ENCODE results near the gene PNLIPRP3. TPM values are rescaled to one million over a fixed set of nuclear protein-coding genes. Genes with fewer than 3 reads are reported as not detected.
A peak's percentile ranks its signal among the peaks of the same experiment; 100 is the strongest.

Gene PNLIPRP3
- total RNA-seq, 3 donors from 2014 or later = 0.29 to 2.4 (median 0.66) TPM

DNA sequence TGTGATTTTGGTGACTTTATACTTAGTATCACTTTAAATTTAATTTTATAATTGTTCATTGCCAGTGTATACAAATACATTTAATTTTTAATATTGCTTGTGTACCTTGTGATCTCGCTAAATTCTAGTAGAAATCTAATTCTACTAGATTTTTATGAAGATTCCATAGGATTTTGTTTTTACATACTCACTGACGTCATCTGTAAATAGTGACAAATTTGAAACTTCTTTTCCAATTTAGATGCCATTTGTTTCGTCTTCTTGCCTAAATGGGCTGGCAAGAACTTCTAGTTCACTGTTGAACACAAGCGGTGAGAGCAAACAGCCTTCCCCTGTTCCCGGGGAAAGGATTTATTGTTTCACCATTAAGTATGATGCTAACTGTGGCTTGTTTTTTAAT, 17.3 kb upstream of the PNLIPRP3 start:
- Histone ChIP-seq H3K27ac (no peak overlapping the region), H3K4me3 (no peak overlapping the region), H3K36me3 (no peaks in the 10 kb centered on the region), H3K9me3 (no peaks in the 10 kb centered on the region), H3K27me3 (no peaks in the 10 kb centered on the region), H3K4me1 (no peaks in the 10 kb centered on the region)
- no peak for DNase-seq (ENCODE audit: low spot score in 2 of 2)
- intact Hi-C loops (cut with DNase I; ENCODE audit: low total_unique reads) = no loop called here
- TF ChIP-seq POLR2AphosphoS5 (IDR thresholded peaks at IDR 0.05) (no peak), POLR2A (IDR thresholded peaks at IDR 0.05) (no peak)
- TF ChIP-seq, protein P1, sequence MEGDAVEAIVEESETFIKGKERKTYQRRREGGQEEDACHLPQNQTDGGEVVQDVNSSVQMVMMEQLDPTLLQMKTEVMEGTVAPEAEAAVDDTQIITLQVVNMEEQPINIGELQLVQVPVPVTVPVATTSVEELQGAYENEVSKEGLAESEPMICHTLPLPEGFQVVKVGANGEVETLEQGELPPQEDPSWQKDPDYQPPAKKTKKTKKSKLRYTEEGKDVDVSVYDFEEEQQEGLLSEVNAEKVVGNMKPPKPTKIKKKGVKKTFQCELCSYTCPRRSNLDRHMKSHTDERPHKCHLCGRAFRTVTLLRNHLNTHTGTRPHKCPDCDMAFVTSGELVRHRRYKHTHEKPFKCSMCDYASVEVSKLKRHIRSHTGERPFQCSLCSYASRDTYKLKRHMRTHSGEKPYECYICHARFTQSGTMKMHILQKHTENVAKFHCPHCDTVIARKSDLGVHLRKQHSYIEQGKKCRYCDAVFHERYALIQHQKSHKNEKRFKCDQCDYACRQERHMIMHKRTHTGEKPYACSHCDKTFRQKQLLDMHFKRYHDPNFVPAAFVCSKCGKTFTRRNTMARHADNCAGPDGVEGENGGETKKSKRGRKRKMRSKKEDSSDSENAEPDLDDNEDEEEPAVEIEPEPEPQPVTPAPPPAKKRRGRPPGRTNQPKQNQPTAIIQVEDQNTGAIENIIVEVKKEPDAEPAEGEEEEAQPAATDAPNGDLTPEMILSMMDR (IDR thresholded peaks at IDR 0.05) = no peak

DNA sequence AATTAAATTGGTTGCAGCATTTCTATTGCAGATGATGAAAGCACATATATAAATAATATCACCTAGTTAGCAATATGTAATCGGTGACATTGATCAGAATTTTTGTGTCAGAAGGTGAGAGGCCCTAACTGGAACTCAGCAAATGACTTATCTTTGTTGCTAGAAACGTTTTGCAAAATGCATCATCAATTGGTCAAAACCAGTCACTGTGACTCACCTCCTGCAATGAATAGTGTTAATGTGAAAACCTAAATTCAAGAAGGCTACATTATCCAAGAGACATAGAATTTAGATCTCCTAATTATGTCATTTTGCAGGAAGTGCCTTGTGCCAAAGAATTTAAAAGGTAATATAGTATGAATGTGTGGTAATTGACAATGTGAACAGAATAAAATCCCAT, 9.8 kb upstream of the PNLIPRP3 start:
- intact Hi-C loops (cut with DNase I; ENCODE audit: low total_unique reads) = no loop called here
- DNase-seq (ENCODE audit: low spot score in 2 of 2) = no peak

DNA sequence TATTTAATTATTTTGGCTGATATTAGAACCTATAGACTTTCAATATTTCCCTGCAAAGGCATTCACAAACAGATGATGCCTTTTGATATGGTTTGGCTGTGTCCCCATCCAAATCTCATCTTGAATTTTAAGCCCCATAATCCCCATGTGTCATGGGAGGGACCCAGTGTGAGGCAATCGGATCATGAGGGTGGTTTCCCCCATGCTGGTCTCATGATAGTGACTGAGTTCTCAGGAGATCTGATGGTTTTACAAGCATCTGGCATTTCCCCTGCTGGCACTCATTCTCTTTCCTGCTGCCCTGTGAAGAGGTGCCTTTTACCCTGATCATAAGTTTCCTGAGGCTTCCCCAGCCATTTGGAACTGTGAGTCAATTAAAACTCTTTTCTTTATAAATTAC, 9.3 kb upstream of the PNLIPRP3 start:
- Histone ChIP-seq H3K36me3 (no peaks in the 10 kb centered on the region), H3K4me3 (no peak overlapping the region), H3K4me1 (no peaks in the 10 kb centered on the region), H3K27me3 (no peaks in the 10 kb centered on the region), H3K27ac (no peak overlapping the region), H3K9me3 (no peaks in the 10 kb centered on the region)
- TF ChIP-seq POLR2AphosphoS5 (IDR thresholded peaks at IDR 0.05) = no peak
- TF ChIP-seq POLR2A (IDR thresholded peaks at IDR 0.05) = no peak
- TF ChIP-seq, protein P1 (IDR thresholded peaks at IDR 0.05) = no peak
- no peak for DNase-seq (ENCODE audit: low spot score in 2 of 2)
- intact Hi-C loops (cut with DNase I; ENCODE audit: low total_unique reads) = no loop called here

More for the DNA sequence above, 9.8 kb upstream of the PNLIPRP3 start:
- no peak for TF ChIP-seq POLR2AphosphoS5 (IDR thresholded peaks at IDR 0.05)
- TF ChIP-seq, protein P1 (IDR thresholded peaks at IDR 0.05) = no peak
- Histone ChIP-seq H3K9me3 (no peaks in the 10 kb centered on the region), H3K4me3 (no peak overlapping the region), H3K27ac (no peak overlapping the region), H3K27me3 (no peaks in the 10 kb centered on the region), H3K36me3 (no peaks in the 10 kb centered on the region), H3K4me1 (no peaks in the 10 kb centered on the region)

DNA sequence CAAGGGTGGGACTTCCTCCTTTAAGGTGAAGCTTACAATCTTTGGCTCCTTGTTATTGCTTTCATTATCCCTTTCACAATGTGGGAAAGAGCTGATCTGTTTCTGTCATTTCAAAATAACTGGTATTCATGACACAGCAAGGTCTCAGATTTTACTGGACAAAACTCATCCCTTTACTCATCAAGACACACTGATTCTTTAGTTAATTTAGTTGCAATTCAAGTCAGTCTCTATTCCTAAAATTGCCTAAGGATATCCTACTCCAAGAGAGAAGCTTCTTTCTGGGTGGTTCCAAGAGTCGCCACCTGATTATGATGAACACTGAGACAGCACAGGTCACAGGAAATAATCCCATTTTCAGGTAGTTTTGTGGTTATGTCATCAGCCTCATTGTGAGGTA, 5.8 kb upstream of the PNLIPRP3 start:
- H3K27ac ChIP-seq = no peak overlapping the region
- no peaks in the 10 kb centered on the region for H3K36me3 ChIP-seq
- intact Hi-C loops (cut with DNase I; ENCODE audit: low total_unique reads) = no loop called here
- TF ChIP-seq, protein P1 (IDR thresholded peaks at IDR 0.05) = no peak
- H3K4me1 ChIP-seq = no peaks in the 10 kb centered on the region
- no peaks in the 10 kb centered on the region for H3K27me3 ChIP-seq
- no peak overlapping the region for H3K4me3 ChIP-seq
- no peaks in the 10 kb centered on the region for H3K9me3 ChIP-seq
- no peak for DNase-seq (ENCODE audit: low spot score in 2 of 2)

DNA sequence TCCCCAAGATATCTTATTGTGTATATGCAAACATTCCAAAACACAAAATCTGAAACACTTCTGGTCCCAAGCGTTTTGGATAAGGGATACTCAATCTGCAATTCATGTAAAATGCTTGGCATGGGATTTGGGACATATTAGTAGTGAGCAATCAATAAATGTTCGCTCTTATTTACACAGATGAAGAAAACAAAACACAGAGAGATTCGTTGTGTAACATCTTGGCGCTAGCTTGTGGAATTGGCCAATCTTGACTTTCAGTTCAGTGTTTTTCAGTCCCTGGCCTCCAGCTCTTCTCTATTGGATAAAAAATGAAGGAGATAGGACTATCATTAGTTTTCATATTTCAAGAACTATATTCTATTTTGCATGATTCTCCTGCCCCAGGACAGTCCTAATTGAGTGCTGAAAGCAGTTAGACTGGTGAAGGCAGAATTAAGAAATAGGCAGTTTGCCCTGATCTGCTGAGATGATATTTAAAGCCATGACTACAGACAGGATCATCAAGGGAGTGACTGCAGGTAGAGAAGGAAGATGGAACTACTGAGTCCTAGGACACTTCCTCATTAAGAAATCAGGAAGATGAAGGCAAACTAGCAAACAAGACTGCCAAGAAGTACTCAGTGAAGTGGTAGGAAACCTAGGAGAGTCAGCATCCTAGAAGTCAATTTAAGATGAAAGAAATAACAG, 1.8 kb downstream of the PNLIPRP3 start:
- no peak for DNase-seq (ENCODE audit: low spot score in 2 of 2)
- no peaks in the 10 kb centered on the region for H3K4me1 ChIP-seq
- TF ChIP-seq, protein P1 (IDR thresholded peaks at IDR 0.05) = no peak
- TF ChIP-seq POLR2AphosphoS5 (IDR thresholded peaks at IDR 0.05) = peak in 1 of 3 donors; percentile 15
- no peak overlapping the region for H3K4me3 ChIP-seq
- intact Hi-C loops (cut with DNase I; ENCODE audit: low total_unique reads) = no loop called here
- H3K9me3 ChIP-seq = no peaks in the 10 kb centered on the region
- no peak overlapping the region for H3K27ac ChIP-seq
- H3K36me3 ChIP-seq = no peaks in the 10 kb centered on the region
- no peaks in the 10 kb centered on the region for H3K27me3 ChIP-seq

Measured in breast epithelium (tissue), 4 donors.